HPDE6-E6E7 (cell line): ENCODE data around the gene TP53I13.

Experiments used
- DNase-seq: peaks from one replicate; pipeline ENCODE4 v3.0.0; 2011; ENCODE audit warnings: missing footprints; ENCODE audit errors: extremely low spot score

The TP53I13 gene

GRCh38 chr17:29567554-29568330, 759 bp upstream of the TP53I13 start:
- DNase-seq, result no peak

GRCh38 chr17:29569245-29569950, 897 bp downstream of the TP53I13 start:
- DNase-seq, result no peak

- DNase-seq, result no peak
These were observed 2.0 kb downstream of the TP53I13 start for GRCh38 chr17:29570521-29570920.

- DNase-seq, result no peak
These were observed 3.0 kb downstream of the TP53I13 start for GRCh38 chr17:29571486-29571882.

GRCh38 chr17:29571883-29572681, 3.6 kb downstream of the TP53I13 start:
- DNase-seq, result no peak

GRCh38 chr17:29572691-29573557, 4.4 kb downstream of the TP53I13 start:
- no peak for DNase-seq

- no peak for DNase-seq
These were observed 5.0 kb downstream of the TP53I13 start for GRCh38 chr17:29573558-29573869.

GRCh38 chr17:29573871-29574731, 5.6 kb downstream of the TP53I13 start:
- no peak for DNase-seq

- no peak for DNase-seq
These were observed 6.4 kb downstream of the TP53I13 start for GRCh38 chr17:29574732-29575510.

- DNase-seq, result no peak
These were observed 7.2 kb downstream of the TP53I13 start for GRCh38 chr17:29575511-29576213.

- DNase-seq, result no peak
These were observed 7.9 kb downstream of the TP53I13 start for GRCh38 chr17:29576214-29577000.

GRCh38 chr17:29577001-29577370, 8.5 kb downstream of the TP53I13 start:
- DNase-seq, result no peak

- no peak for DNase-seq
These were observed 9.1 kb downstream of the TP53I13 start for GRCh38 chr17:29577385-29578211.

GRCh38 chr17:29578626-29579485, 10.4 kb downstream of the TP53I13 start:
- no peak for DNase-seq

- DNase-seq, result peak; percentile 89
These were observed 11.6 kb downstream of the TP53I13 start for GRCh38 chr17:29579866-29580771.
